Activated T-helper 2 cell treated with anti-CD3 and anti-CD28 coated beads, Interferon-gamma antibody, Interleukin-2, Interleukin-4, amounts not matched to agents 10 μg/mL and 5 μg/mL and 100 μg/mL, durations not matched to agents 14 hours and 24 hours and 36 hours (primary cell): Measurements from ENCODE around the gene ADPGK. TPM values are rescaled to one million over a fixed set of nuclear protein-coding genes. Genes with fewer than 3 reads are reported as not detected.
"Not testable (repeated sequence)": the region's sequence is repeated elsewhere in the genome, so short reads cannot be mapped to it uniquely, and the experiment has no call there.

Experiments used
- DNase-seq: peaks from one replicate; pipeline ENCODE4 v3.0.0; 2021; ENCODE audit warnings: low spot score
- H3K27ac Mint-ChIP-seq: one replicate; pipeline ENCODE4 v1.8.0; 2021; ENCODE audit warnings: mixed read lengths
- H3K27me3 Mint-ChIP-seq: one replicate; pipeline ENCODE4 v1.8.0; 2021; ENCODE audit warnings: low read depth, mixed read lengths
- H3K36me3 Mint-ChIP-seq: one replicate; pipeline ENCODE4 v1.8.0; 2021; ENCODE audit warnings: low read depth, mixed read lengths
- H3K4me1 Mint-ChIP-seq: one replicate; pipeline ENCODE4 v1.8.0; 2021; ENCODE audit warnings: low read depth, mixed read lengths
- H3K4me3 Mint-ChIP-seq: one replicate; pipeline ENCODE4 v1.8.0; 2021; ENCODE audit warnings: low read depth, mild to moderate bottlenecking, moderate library complexity, mixed read lengths
- H3K9me3 Mint-ChIP-seq: one replicate; pipeline ENCODE4 v1.8.0; 2021; ENCODE audit warnings: mixed read lengths
- intact Hi-C: fragments of 100-400 bp; cut with micrococcal nuclease; formaldehyde crosslinking; loops from one replicate; pipeline ENCODE4 v1.15.1; 2023
- total RNA-seq: library from RNA; stranded (reverse); gene quantifications from 2 replicates; pipeline ENCODE4 v1.2.3, GENCODE V29; 2022

ADPGK gene
- total RNA-seq, 1 donor from 2014 or later = 84.1 TPM

- no peak overlapping the region for H3K27ac Mint-ChIP-seq
- DNase-seq = no peak
- peaks cover 16% of the 10 kb centered on the region for H3K36me3 Mint-ChIP-seq
- H3K27me3 Mint-ChIP-seq = no peaks in the 10 kb centered on the region
- peaks cover 6% of the 10 kb centered on the region for H3K4me1 Mint-ChIP-seq
- H3K4me3 Mint-ChIP-seq = no peak overlapping the region
- intact Hi-C loops = no loop called here
- H3K9me3 Mint-ChIP-seq = no peaks in the 10 kb centered on the region
These were observed 54.7 kb downstream of the ADPGK start for GRCh38 chr15:72728821-72729220.

GRCh38 chr15:72728249-72728648, 55.3 kb downstream of the ADPGK start:
- H3K27me3 Mint-ChIP-seq, H3K9me3 Mint-ChIP-seq, H3K27ac Mint-ChIP-seq, H3K4me3 Mint-ChIP-seq, intact Hi-C loops, H3K4me1 Mint-ChIP-seq, DNase-seq: not testable (repeated sequence)
- peaks cover 12% of the 10 kb centered on the region for H3K36me3 Mint-ChIP-seq

GRCh38 chr15:72727154-72727553, 56.4 kb downstream of the ADPGK start:
- Mint-ChIP-seq H3K4me3 (no peak overlapping the region), H3K9me3 (no peaks in the 10 kb centered on the region), H3K4me1 (no peaks in the 10 kb centered on the region), H3K36me3 (peaks cover 7% of the 10 kb centered on the region), H3K27me3 (no peaks in the 10 kb centered on the region), H3K27ac (no peak overlapping the region)
- no peak for DNase-seq
- intact Hi-C loops = no loop called here

GRCh38 chr15:72725851-72726250, 57.7 kb downstream of the ADPGK start:
- intact Hi-C loops, H3K9me3 Mint-ChIP-seq: not testable (repeated sequence)

GRCh38 chr15:72725446-72725845, 58.1 kb downstream of the ADPGK start:
- no peaks in the 10 kb centered on the region for H3K36me3 Mint-ChIP-seq
- H3K4me3 Mint-ChIP-seq = no peak overlapping the region
- DNase-seq = no peak
- no peak overlapping the region for H3K27ac Mint-ChIP-seq
- no peaks in the 10 kb centered on the region for H3K9me3 Mint-ChIP-seq
- H3K27me3 Mint-ChIP-seq = no peaks in the 10 kb centered on the region
- intact Hi-C loops = no loop called here
- no peaks in the 10 kb centered on the region for H3K4me1 Mint-ChIP-seq

More at GRCh38 chr15:72725851-72726250, 57.7 kb downstream of the ADPGK start:
- H3K27ac Mint-ChIP-seq, H3K4me3 Mint-ChIP-seq, H3K27me3 Mint-ChIP-seq, H3K36me3 Mint-ChIP-seq, H3K4me1 Mint-ChIP-seq, DNase-seq: not testable (repeated sequence)

- no peaks in the 10 kb centered on the region for H3K4me1 Mint-ChIP-seq
- no peaks in the 10 kb centered on the region for H3K27me3 Mint-ChIP-seq
- no peak overlapping the region for H3K27ac Mint-ChIP-seq
- no peak for DNase-seq
- H3K9me3 Mint-ChIP-seq = no peaks in the 10 kb centered on the region
- H3K4me3 Mint-ChIP-seq = no peak overlapping the region
- no peaks in the 10 kb centered on the region for H3K36me3 Mint-ChIP-seq
- intact Hi-C loops = no loop called here
These were observed 59.5 kb downstream of the ADPGK start for GRCh38 chr15:72724028-72724427.

- Mint-ChIP-seq H3K27me3 (no peaks in the 10 kb centered on the region), H3K4me1 (no peaks in the 10 kb centered on the region), H3K27ac (no peak overlapping the region), H3K4me3 (no peak overlapping the region), H3K9me3 (no peaks in the 10 kb centered on the region), H3K36me3 (peaks cover 3% of the 10 kb centered on the region)
- intact Hi-C loops = loop anchor here (1.0 kb wide), 2 partner anchors 61 to 359 kb away; partner anchors contain the start of gene ADPGK
- DNase-seq = peak; percentile 54
These were observed 61.4 kb downstream of the ADPGK start for GRCh38 chr15:72722071-72722696.

- H3K4me1 Mint-ChIP-seq, H3K27ac Mint-ChIP-seq, H3K27me3 Mint-ChIP-seq, DNase-seq, H3K36me3 Mint-ChIP-seq, H3K9me3 Mint-ChIP-seq, intact Hi-C loops, H3K4me3 Mint-ChIP-seq: not testable (repeated sequence)
These were observed 74.8 kb downstream of the ADPGK start for GRCh38 chr15:72708551-72709303.

- H3K4me1 Mint-ChIP-seq = peaks cover 1% of the 10 kb centered on the region
- H3K27me3 Mint-ChIP-seq = no peaks in the 10 kb centered on the region
- no peak overlapping the region for H3K27ac Mint-ChIP-seq
- no peak for DNase-seq
- no peak overlapping the region for H3K4me3 Mint-ChIP-seq
- H3K36me3 Mint-ChIP-seq = no peaks in the 10 kb centered on the region
- H3K9me3 Mint-ChIP-seq = no peaks in the 10 kb centered on the region
- intact Hi-C loops = no loop called here
These were observed 77.3 kb downstream of the ADPGK start for GRCh38 chr15:72706266-72706665.

Other genes with a start within 250 kb of the ADPGK start
- not detected in 2 replicates for gene GOLGA6B, start 129.1 kb downstream of the ADPGK start, total RNA-seq
- gene HIGD2B, start 97.6 kb downstream of the ADPGK start, total RNA-seq = 0.16 TPM in 2 replicates
- gene BBS4, start 97.6 kb downstream of the ADPGK start, total RNA-seq = 8.5 and 14.5 TPM in 2 replicates